ENCODE data around the gene SHTN1. TPM values are rescaled to one million over a fixed set of nuclear protein-coding genes. Genes with fewer than 3 reads are reported as not detected.

The SHTN1 gene
- total RNA-seq, 1 donor from 2014 or later = 20.2 TPM

DNA sequence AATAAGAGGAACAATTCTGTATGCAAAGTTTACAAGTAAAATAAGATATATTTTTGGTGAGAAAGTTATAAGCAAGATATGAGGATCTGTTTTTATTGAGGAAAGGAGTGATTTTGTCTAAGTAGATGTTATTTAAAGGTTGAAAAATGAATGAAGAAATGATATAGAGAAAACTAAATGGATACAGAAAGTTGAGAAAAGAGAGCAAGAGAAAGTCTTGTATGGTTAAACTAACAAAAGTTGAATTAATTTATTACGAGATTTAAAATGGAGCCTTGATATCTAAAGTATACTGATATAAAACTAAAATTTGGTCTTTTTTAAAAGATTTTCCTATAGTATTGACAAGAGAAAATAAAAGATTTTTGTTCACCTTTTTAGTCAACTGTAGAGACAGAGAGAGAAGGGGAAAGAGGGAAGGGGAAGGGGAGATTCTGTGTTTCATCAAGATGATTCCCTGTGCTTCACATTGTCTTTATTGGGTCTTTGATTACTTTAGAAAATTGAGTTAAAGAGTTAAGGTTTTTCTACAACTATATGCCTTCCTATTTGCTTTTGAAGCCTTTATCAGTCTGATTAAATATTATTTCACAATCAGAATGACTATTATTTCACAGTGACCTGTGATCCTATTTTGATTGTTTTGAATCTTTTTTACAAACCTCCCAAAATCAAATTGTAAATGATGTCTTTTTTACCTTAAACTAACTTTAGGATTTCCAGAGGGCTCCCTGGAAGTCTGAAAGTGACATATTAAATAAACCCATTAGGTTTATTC, 10.7 kb downstream of the SHTN1 start:
- no peak for DNase-seq (ENCODE audit: low spot score)
- Mint-ChIP-seq H3K4me1 (ENCODE audit: low read depth) (no peaks in the 10 kb centered on the region), H3K27me3 (ENCODE audit: low read depth) (no peaks in the 10 kb centered on the region), H3K9me3 (ENCODE audit: low read depth) (no peaks in the 10 kb centered on the region), H3K36me3 (ENCODE audit: low read depth) (peaks cover 2% of the 10 kb centered on the region), H3K4me3 (ENCODE audit: unreplicated experiment) (no peak overlapping the region), H3K27ac (ENCODE audit: unreplicated experiment) (no peak overlapping the region)
- TF ChIP-seq, protein P1, sequence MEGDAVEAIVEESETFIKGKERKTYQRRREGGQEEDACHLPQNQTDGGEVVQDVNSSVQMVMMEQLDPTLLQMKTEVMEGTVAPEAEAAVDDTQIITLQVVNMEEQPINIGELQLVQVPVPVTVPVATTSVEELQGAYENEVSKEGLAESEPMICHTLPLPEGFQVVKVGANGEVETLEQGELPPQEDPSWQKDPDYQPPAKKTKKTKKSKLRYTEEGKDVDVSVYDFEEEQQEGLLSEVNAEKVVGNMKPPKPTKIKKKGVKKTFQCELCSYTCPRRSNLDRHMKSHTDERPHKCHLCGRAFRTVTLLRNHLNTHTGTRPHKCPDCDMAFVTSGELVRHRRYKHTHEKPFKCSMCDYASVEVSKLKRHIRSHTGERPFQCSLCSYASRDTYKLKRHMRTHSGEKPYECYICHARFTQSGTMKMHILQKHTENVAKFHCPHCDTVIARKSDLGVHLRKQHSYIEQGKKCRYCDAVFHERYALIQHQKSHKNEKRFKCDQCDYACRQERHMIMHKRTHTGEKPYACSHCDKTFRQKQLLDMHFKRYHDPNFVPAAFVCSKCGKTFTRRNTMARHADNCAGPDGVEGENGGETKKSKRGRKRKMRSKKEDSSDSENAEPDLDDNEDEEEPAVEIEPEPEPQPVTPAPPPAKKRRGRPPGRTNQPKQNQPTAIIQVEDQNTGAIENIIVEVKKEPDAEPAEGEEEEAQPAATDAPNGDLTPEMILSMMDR (IDR thresholded peaks at IDR 0.05) = no peak

DNA sequence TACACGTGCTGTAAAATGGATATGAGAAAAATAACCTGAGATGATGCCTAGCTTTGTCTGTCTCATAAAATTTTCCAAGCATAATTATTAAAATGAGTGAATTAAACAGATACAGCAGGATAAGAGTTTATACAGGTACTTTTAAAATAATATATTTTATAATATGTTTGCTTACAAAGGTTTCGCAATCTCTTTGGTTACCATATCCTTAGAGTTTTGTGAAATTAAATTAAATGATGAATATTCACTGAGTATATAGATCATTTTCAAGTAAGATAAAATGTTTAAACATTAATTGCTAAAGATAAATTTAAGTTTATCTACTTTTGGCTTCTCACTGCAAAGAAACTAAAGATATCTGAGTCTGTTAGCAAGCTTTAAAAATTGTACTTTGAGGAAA, 11.4 kb downstream of the SHTN1 start:
- H3K27me3 Mint-ChIP-seq (ENCODE audit: low read depth) = no peaks in the 10 kb centered on the region
- DNase-seq (ENCODE audit: low spot score) = no peak
- H3K9me3 Mint-ChIP-seq (ENCODE audit: low read depth) = no peaks in the 10 kb centered on the region
- H3K4me3 Mint-ChIP-seq (ENCODE audit: unreplicated experiment) = no peak overlapping the region
- H3K27ac Mint-ChIP-seq (ENCODE audit: unreplicated experiment) = no peak overlapping the region
- TF ChIP-seq, protein P1 (IDR thresholded peaks at IDR 0.05) = no peak
- peaks cover 2% of the 10 kb centered on the region for H3K36me3 Mint-ChIP-seq (ENCODE audit: low read depth)
- H3K4me1 Mint-ChIP-seq (ENCODE audit: low read depth) = no peaks in the 10 kb centered on the region

DNA sequence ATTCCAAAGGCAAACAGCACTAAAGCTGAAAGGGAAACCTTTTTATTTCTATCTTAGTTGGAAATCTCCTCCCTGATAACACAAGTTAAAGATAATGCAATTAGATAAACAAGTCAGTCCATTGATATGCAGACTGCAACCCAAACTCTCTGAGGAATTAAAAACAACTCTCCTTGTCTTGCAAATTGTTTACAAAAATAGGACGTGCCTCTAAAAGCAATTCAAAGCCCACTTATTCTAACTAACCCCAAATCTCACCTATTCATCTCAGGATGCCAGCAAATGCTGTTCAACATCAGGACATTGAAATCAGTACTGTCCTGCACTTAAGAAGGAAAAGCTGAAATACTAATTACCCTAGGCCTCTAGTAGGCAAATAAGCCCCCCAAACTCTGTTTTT, 12.8 kb downstream of the SHTN1 start:
- Mint-ChIP-seq H3K4me1 (ENCODE audit: low read depth) (no peaks in the 10 kb centered on the region), H3K27me3 (ENCODE audit: low read depth) (no peaks in the 10 kb centered on the region), H3K27ac (ENCODE audit: unreplicated experiment) (no peak overlapping the region), H3K4me3 (ENCODE audit: unreplicated experiment) (no peak overlapping the region), H3K9me3 (ENCODE audit: low read depth) (no peaks in the 10 kb centered on the region), H3K36me3 (ENCODE audit: low read depth) (peaks cover 2% of the 10 kb centered on the region)
- TF ChIP-seq, protein P1 (IDR thresholded peaks at IDR 0.05) = no peak
- no peak for DNase-seq (ENCODE audit: low spot score)

DNA sequence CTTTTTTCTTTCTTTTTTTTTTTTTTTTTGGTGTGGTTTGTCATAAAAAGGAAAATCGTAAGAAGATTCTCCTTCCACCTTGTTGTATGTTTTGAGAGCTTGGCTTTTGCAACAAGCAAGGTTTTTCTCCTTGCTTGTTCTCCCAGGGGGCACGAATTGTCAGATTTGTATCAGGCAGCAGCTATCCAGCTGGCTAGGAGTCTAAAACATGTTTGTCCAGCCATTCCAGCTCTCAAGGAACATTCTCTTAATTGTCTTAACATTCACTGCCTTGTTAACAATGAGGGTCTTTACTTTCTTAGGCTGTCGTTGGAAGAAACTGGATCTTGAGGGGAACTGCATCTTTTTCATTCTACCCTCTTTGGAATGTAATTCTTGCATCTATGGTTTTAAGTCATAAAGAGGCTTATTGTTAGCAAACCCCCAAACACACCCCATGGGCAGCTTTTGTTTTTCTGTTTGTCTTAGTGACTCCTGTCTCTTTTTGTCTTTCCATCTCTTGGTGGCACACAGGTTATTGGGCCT, 14.6 kb downstream of the SHTN1 start:
- H3K27ac Mint-ChIP-seq (ENCODE audit: unreplicated experiment) = no peak overlapping the region
- H3K4me1 Mint-ChIP-seq (ENCODE audit: low read depth) = no peaks in the 10 kb centered on the region
- no peaks in the 10 kb centered on the region for H3K9me3 Mint-ChIP-seq (ENCODE audit: low read depth)
- peaks cover 2% of the 10 kb centered on the region for H3K36me3 Mint-ChIP-seq (ENCODE audit: low read depth)
- TF ChIP-seq, protein P1 (IDR thresholded peaks at IDR 0.05) = no peak
- no peak for DNase-seq (ENCODE audit: low spot score)
- H3K4me3 Mint-ChIP-seq (ENCODE audit: unreplicated experiment) = no peak overlapping the region
- no peaks in the 10 kb centered on the region for H3K27me3 Mint-ChIP-seq (ENCODE audit: low read depth)

DNA sequence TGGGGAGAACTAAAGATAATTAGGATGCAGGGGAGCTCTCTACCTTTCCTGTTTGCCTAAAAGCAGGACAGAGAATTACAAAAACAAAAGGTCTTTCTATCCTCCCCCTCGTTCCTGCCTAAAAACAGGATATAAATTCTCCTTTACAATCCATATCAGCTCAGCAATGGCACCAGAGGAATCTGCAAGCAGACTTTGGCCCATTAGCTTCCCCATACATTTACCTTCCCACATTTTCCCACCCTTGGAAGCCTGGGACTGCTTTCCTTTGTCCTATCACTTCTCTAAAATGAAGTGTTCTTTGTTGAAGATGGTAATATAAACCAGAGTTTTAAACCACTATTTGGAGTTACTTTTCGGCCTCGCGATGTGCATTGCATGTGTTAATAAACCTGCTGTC, 15.5 kb downstream of the SHTN1 start:
- Mint-ChIP-seq H3K36me3 (ENCODE audit: low read depth) (peaks cover 2% of the 10 kb centered on the region), H3K4me1 (ENCODE audit: low read depth) (no peaks in the 10 kb centered on the region)

More for the DNA sequence above, 15.5 kb downstream of the SHTN1 start:
- Mint-ChIP-seq H3K27ac (ENCODE audit: unreplicated experiment) (no peak overlapping the region), H3K27me3 (ENCODE audit: low read depth) (no peaks in the 10 kb centered on the region), H3K9me3 (ENCODE audit: low read depth) (no peaks in the 10 kb centered on the region), H3K4me3 (ENCODE audit: unreplicated experiment) (no peak overlapping the region)
- no peak for DNase-seq (ENCODE audit: low spot score)
- TF ChIP-seq, protein P1 (IDR thresholded peaks at IDR 0.05) = no peak

Data from chondrocyte (in vitro differentiated cells).